Measurements from ENCODE around the gene ALKAL2. TPM values are rescaled to one million over a fixed set of nuclear protein-coding genes. Genes with fewer than 3 reads are reported as not detected.
A peak's percentile ranks its signal among the peaks of the same experiment; 100 is the strongest.

Gene ALKAL2
- total RNA-seq, 2 donors from 2014 or later = 0.72 to 3.3 TPM

DNA sequence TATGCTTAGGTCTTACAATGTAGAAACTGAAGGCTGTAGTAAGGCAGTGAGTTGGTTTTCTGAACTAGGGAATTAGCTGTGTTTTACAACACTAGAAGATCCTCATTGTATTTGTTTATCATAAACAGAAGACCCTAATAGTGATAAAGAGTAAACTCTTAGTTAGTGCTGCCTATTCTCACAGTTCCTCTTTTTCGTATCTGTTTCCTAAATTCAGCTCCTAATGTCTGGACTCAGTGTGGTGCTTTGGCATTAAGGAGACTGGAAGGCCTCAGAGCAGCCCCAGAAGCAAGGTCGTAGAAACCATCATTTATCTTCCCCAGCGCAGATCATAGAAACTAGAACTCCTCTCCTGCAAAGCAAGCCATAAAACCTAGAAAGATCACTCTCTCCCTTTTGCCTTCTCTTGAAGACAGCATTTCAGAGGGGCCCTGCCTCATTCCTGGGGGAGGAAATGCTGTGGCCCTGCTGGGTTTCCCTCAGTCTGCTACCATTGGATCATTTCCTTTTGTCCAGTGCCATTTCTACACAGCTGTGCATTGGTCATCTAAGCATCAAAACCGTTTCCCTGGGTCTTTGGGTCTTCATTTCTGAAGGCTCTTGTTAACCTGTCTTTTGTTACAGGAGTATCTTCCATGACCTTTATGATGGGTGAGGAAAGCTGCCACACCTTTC, 18.4 kb downstream of the ALKAL2 start:
- Histone ChIP-seq H3K9me3 (no peaks in the 10 kb centered on the region), H3K4me3 (no peak overlapping the region), H3K9ac (ENCODE audit: low read depth in 2 of 2, low read length in 2 of 2) (no peak overlapping the region), H3K27ac (no peak overlapping the region), H3K27me3 (no peaks in the 10 kb centered on the region), H3K36me3 (no peaks in the 10 kb centered on the region), H3K4me1 (no peaks in the 10 kb centered on the region)
- intact Hi-C loops (cut with DNase I) = no loop called here
- DNase-seq = no peak
- TF ChIP-seq, protein P1, sequence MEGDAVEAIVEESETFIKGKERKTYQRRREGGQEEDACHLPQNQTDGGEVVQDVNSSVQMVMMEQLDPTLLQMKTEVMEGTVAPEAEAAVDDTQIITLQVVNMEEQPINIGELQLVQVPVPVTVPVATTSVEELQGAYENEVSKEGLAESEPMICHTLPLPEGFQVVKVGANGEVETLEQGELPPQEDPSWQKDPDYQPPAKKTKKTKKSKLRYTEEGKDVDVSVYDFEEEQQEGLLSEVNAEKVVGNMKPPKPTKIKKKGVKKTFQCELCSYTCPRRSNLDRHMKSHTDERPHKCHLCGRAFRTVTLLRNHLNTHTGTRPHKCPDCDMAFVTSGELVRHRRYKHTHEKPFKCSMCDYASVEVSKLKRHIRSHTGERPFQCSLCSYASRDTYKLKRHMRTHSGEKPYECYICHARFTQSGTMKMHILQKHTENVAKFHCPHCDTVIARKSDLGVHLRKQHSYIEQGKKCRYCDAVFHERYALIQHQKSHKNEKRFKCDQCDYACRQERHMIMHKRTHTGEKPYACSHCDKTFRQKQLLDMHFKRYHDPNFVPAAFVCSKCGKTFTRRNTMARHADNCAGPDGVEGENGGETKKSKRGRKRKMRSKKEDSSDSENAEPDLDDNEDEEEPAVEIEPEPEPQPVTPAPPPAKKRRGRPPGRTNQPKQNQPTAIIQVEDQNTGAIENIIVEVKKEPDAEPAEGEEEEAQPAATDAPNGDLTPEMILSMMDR (IDR thresholded peaks at IDR 0.05) = no peak

- Histone ChIP-seq H3K4me1 (no peaks in the 10 kb centered on the region), H3K9ac (ENCODE audit: low read depth in 2 of 2, low read length in 2 of 2) (no peak overlapping the region), H3K27me3 (no peaks in the 10 kb centered on the region), H3K36me3 (no peaks in the 10 kb centered on the region), H3K27ac (no peak overlapping the region), H3K9me3 (no peaks in the 10 kb centered on the region), H3K4me3 (no peak overlapping the region)
- intact Hi-C loops (cut with DNase I) = no loop called here
- DNase-seq = no peak
- TF ChIP-seq, protein P1 (IDR thresholded peaks at IDR 0.05) = no peak
These were observed 19.6 kb downstream of the ALKAL2 start for GRCh38 chr2:268323-268722.

GRCh38 chr2:264493-265468, 23.1 kb downstream of the ALKAL2 start, which contains the start of gene ACP1:
ACP1 (plus strand) TSS chr2:264947; CDS start chr2:264965, 18 bp downstream.
- Histone ChIP-seq H3K27ac (peak within 1 kb of the TSS; percentile 89), H3K27me3 (no peaks in the 10 kb centered on the region), H3K9me3 (no peaks in the 10 kb centered on the region), H3K4me1 (no peaks in the 10 kb centered on the region), H3K36me3 (no peaks in the 10 kb centered on the region), H3K9ac (ENCODE audit: low read depth in 2 of 2, low read length in 2 of 2) (peak within 1 kb of the TSS; percentile 88 to 89), H3K4me3 (peak within 1 kb of the TSS; percentile 95)
- peak; percentile 97 for DNase-seq
- TF ChIP-seq, protein P1 (IDR thresholded peaks at IDR 0.05) = no peak
- intact Hi-C loops (cut with DNase I) = no loop called here

GRCh38 chr2:263774-264492, 24.0 kb downstream of the ALKAL2 start, which contains the start of gene SH3YL1:
SH3YL1 (minus strand) TSS chr2:264032; CDS start chr2:263984, 48 bp downstream.
- Histone ChIP-seq H3K27me3 (no peaks in the 10 kb centered on the region), H3K9ac (ENCODE audit: low read depth in 2 of 2, low read length in 2 of 2) (peak within 1 kb of the TSS; percentile 88 to 89), H3K4me1 (no peaks in the 10 kb centered on the region), H3K9me3 (no peaks in the 10 kb centered on the region), H3K27ac (peak within 1 kb of the TSS; percentile 89), H3K36me3 (no peaks in the 10 kb centered on the region), H3K4me3 (peak within 1 kb of the TSS; percentile 95)
- intact Hi-C loops (cut with DNase I) = no loop called here
- TF ChIP-seq, protein P1 (IDR thresholded peaks at IDR 0.05) = no peak
- DNase-seq = peak; percentile 88
